Measurements from ENCODE around the gene PARD3B.

The PARD3B gene

GRCh38 chr2:205161156-205161839 lies 616.0 kb downstream of the PARD3B start:
- FAIRE-seq = no peak

- no peak for FAIRE-seq
Measured at GRCh38 chr2:205166745-205167144, 621.5 kb downstream of the PARD3B start.

- FAIRE-seq = no peak
Measured at GRCh38 chr2:205169012-205169411, 623.7 kb downstream of the PARD3B start.

- no peak for FAIRE-seq
Measured at GRCh38 chr2:205169464-205169863, 624.2 kb downstream of the PARD3B start.

- FAIRE-seq = no peak
Measured at GRCh38 chr2:205170399-205170798, 625.1 kb downstream of the PARD3B start.

- FAIRE-seq = no peak
Measured at GRCh38 chr2:205171261-205171940, 626.1 kb downstream of the PARD3B start.

DNA sequence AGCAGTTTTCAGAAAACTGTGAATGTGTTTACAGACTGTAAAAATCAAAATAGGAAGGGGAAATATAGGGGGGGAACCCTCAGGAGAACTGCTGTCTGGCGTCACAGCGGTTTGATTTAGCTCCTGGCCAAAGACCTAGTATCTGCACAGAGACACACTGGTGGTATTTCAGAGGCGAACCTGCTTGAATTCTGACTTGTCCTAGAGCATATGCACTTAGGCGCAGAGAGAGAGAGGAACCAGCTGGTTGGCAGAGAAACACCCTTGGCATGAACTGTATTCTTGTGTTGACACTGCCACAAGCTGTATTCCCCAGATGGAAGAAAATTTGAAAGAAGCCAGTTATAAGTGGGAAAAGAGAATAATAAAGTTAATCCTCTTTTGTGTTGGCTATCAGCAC lies 630.6 kb downstream of the PARD3B start:
- FAIRE-seq = no peak

GRCh38 chr2:205176546-205176945 lies 631.3 kb downstream of the PARD3B start:
- no peak for FAIRE-seq

DNA sequence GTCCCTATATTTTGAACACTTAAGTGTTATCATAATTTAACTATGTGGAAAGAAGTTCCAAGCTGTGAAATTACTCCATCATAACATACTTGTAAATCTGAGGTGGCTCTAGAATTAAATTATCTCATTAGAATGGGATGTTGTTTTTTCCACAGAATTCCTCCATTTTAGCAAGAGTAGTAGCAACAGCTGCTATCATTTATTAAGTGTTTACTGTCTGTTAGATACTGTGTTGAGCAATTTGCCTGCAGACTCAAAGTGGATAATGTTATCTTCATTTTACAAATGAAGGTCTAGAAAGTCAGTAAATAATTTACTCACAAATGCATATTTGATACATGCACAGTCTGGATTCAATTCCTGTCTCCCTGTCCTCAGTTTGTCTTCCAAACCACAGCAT lies 632.3 kb downstream of the PARD3B start:
- no peak for FAIRE-seq

DNA sequence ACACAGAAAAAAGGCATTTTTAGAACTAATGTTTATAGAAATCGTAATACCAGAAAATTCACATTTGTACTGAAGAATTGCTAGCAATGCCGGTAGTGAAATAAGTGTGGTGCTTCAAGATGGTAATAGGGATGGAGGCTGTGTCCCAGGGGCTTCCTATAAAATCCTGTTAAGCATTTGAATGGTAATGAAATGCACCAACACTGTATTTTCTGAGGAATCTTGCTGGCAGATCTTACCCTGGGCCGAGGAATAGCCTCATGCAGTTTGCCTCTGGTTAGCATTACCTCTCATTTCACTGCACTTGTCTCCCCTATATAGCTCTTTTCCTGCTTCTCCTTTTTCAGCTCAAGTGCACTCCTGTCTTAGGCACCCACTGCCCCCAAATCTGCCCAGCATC lies 635.5 kb downstream of the PARD3B start:
- no peak for FAIRE-seq

- FAIRE-seq = no peak
Measured at GRCh38 chr2:205187731-205188130, 642.5 kb downstream of the PARD3B start.

- no peak for FAIRE-seq
Measured at GRCh38 chr2:205188239-205189138, 643.2 kb downstream of the PARD3B start.

DNA sequence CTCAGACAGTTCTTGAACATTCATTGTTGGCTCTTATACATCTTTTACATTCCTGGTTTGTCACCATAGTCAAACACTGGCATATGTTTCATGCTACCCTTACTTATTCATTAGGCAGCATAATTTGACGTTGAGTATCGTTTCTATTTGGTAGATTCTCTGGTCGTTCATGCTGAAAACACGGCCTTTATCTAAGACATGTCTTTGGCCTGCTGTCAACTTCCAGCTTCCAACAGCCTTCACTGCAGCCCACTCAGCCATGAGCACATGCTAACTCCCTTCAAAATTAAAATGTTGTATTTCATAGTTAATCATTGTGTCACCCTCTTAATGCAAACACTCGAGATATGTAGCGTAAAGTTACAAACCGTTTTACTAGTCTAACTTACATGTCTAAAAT lies 644.0 kb downstream of the PARD3B start:
- FAIRE-seq = no peak

GRCh38 chr2:205190528-205190927 lies 645.3 kb downstream of the PARD3B start:
- no peak for FAIRE-seq

DNA sequence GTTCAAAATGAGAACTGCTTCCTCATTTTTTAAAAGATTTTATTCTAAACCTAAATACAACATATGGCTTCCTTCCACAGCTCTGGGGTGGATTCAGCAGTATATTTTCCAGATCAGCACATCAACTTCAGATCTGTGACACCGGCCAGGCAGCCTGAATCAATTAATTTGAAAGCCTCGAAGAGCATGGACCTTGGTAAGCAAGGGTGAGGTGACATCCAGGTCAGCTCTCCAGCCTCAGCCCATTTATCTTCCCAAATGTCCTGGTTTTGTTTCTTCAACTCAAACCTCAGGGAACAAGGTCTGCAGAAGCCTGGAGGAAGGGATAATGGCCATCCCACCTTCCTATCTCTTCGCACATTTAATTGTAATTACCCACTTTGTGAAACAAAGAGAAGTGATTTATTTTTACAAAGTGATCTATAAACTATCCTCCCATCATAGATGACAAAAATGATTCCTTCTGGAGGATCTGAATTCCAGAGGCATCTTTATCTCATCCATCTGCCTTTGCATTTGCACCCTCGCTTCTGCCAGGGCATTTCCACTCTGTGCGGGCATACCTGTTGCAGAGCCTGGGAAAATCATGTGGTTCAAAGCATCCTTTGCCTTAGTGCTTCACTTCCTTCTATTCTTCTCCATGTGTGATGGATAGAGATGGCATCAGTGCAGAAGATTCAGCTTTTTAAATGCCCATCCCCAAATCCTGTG lies 648.0 kb downstream of the PARD3B start:
- no peak for FAIRE-seq

GRCh38 chr2:205193836-205194228 lies 648.6 kb downstream of the PARD3B start:
- FAIRE-seq = no peak

GRCh38 chr2:205197468-205198139 lies 652.3 kb downstream of the PARD3B start:
- no peak for FAIRE-seq

- no peak for FAIRE-seq
Measured at GRCh38 chr2:205198140-205198525, 652.9 kb downstream of the PARD3B start.

DNA sequence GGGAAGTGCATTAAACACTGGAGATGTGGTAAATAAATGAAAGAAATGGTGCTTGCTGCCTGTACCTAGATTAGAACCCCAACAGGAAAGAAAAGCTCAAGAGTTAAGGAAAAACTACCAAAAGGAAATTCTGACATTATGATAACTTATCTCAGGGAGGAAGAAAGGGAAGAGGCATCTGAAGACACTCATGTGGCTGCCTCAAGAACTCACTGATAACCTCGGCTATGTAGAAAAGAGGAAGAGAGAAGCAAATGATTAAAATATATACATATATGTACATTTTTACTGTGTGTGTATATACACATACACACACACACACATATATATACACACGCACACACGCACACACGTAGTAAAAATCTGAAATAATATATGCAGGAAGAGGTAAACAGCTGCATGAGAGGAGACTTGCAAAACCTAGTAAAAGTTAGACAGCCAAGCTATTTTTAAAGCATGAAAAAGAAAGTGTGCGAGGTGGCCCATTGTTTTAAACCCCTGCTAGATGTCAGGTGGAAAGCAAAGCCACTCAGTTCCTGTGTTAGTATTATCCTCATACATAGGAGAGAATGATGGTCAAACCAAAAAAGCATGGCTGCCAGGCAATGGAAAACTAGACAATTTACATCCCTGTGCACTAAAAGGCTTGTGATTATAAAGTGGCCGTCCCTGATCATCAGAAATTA lies 654.0 kb downstream of the PARD3B start:
- FAIRE-seq = no peak

DNA sequence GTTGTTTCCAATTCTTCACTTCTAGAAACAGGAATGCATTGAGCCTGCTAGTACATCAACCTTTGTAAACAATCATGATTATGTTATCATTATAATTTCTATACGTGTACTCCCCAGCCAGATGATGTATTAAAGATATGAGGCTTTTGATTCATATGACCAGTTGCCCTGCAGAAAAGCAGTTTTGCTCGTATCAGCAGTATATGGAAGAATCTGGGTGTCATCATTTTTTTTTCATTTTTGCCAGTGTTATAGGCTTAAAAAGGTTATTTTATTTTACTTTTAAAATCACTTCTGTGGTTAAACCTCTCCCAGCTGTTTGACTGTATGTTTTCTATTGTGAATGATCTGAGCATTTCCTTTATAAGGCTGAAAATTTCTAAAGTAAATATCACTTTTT lies 665.2 kb downstream of the PARD3B start:
- FAIRE-seq = no peak

DNA sequence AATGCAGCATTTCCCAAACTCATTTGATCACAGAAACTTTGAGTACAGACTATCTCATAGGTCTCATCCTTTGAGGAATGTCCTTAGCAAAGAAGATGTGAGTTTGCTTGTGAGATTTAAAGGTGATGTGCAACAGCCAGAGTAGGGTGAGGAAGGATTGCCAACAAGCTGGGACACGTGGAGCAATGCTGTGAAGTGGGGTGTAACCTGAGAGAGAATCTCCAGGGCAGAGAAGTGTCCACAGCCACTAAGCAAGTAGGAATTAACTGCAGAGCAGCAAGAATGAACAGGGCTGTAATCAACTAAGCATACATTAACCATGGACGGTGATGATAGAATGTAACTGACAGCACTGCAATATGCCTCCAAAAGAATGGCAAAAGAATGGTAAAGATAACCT lies 667.1 kb downstream of the PARD3B start:
- FAIRE-seq = no peak

DNA sequence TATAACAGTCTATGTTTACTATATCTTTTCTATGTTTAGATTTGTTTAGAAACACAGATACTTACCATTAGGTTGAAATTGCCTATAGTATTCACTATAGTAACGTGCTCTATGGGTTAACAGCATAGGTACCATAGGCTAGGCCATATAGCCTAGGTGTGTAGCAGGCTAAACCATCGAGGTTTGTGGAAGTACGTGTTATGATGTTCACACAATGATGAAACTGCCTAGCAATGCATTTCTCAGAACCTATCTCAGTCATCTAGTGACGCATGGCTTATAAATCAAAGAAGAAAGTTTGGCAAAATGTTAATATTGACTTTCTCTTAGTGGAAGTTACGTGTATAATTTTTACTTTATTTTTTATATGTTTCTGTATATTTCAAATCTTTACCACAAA lies 670.8 kb downstream of the PARD3B start:
- FAIRE-seq = no peak

Data from G401.6 (cell line).